Fibroblast of lung (primary cell): ENCODE measurements around the gene GABRB3. TPM values are rescaled to one million over a fixed set of nuclear protein-coding genes. Genes with fewer than 3 reads are reported as not detected.

Experiments
- DNase-seq, 2 donors: peaks; one replicate each; pipeline versions ENCODE4 v3.0.0 to v3.0.0-alpha.2; 2010; ENCODE audit warnings: low read depth in 2 of 2
- H2AFZ ChIP-seq: 2 replicates; pipeline ENCODE4 v1.5.1; 2012; ENCODE audit warnings: low read length, control low read depth, inconsistent platforms
- H3K27ac ChIP-seq: 2 replicates; pipeline ENCODE4 v1.5.1; 2011; ENCODE audit warnings: low read length, control low read depth; ENCODE audit not compliant: insufficient read depth
- H3K27me3 ChIP-seq: 2 replicates; pipeline ENCODE4 v1.5.1; 2011; ENCODE audit warnings: mild to moderate bottlenecking, low read length; ENCODE audit not compliant: control insufficient read depth, insufficient read depth
- H3K36me3 ChIP-seq: 2 replicates; pipeline ENCODE4 v1.5.1; 2011; ENCODE audit warnings: low read length; ENCODE audit not compliant: control insufficient read depth, insufficient read depth
- H3K4me1 ChIP-seq: 2 replicates; pipeline ENCODE4 v1.5.1; 2011; ENCODE audit warnings: low read length; ENCODE audit not compliant: control insufficient read depth, insufficient read depth; ENCODE audit errors: extremely low read depth
- H3K4me2 ChIP-seq: 2 replicates; pipeline ENCODE4 v1.5.1; 2011; ENCODE audit warnings: low read length, control low read depth; ENCODE audit not compliant: insufficient read depth; ENCODE audit errors: extremely low read depth
- H3K4me3 ChIP-seq, 4 experiments: fragments of 200-600 bp in 1 of 4; sonication (generic) in 1 of 4; replicated peaks in 1 of 4; 2 replicates each; pipeline ENCODE4 v1.5.1; 2011 to 2016; ENCODE audit warnings: low read length in 4 of 4, low read depth in 3 of 4, mild to moderate bottlenecking in 3 of 4, control low read depth in 2 of 4, inconsistent platforms in 1 of 4, mixed read lengths in 1 of 4; ENCODE audit not compliant: insufficient read depth in 1 of 4; ENCODE audit errors: control extremely low read depth in 1 of 4
- H3K79me2 ChIP-seq: 2 replicates; pipeline ENCODE4 v1.5.1; 2012; ENCODE audit warnings: mild to moderate bottlenecking, low read length, inconsistent platforms; ENCODE audit not compliant: control insufficient read depth, insufficient read depth
- H3K9ac ChIP-seq: 2 replicates; pipeline ENCODE4 v1.5.1; 2011; ENCODE audit warnings: mild to moderate bottlenecking, low read length, control low read depth; ENCODE audit not compliant: insufficient read depth
- H3K9me3 ChIP-seq: 2 replicates; pipeline ENCODE4 v1.5.1; 2012; ENCODE audit warnings: low read depth, low read length; ENCODE audit not compliant: control insufficient read depth, insufficient read depth
- H4K20me1 ChIP-seq: 2 replicates; pipeline ENCODE4 v1.5.1; 2011; ENCODE audit warnings: low read length; ENCODE audit not compliant: control insufficient read depth, insufficient read depth; ENCODE audit errors: extremely low read depth
- CTCF ChIP-seq, 2 donors: IDR thresholded peaks in 1 of 2; conservative IDR thresholded peaks in 1 of 2; 1 replicate in 1 of 2; 2 replicates in 1 of 2; pipeline ENCODE4 v1.5.1; 2011 to 2012; ENCODE audit warnings: low read length in 2 of 2, control low read depth in 1 of 2, inconsistent platforms in 1 of 2, low read depth in 1 of 2, mild to moderate bottlenecking in 1 of 2
- EZH2 ChIP-seq: IDR thresholded peaks from 2 replicates; pipeline ENCODE4 v1.5.1; 2012; ENCODE audit warnings: low read length, control low read depth, mild to moderate bottlenecking; ENCODE audit errors: missing control alignments
- polyA plus RNA-seq, 2 donors: library from polyadenylated mRNA; depleted of rRNA in 1 of 2; stranded (reverse) in 1 of 2; unstranded in 1 of 2; fragments of >200 nt; gene quantifications; 2 replicates each; pipeline ENCODE4 v1.2.1, GENCODE V29; 2011 to 2012; ENCODE audit warnings: missing spikeins in 1 of 2
- total RNA-seq: library from RNA; depleted of rRNA; stranded (reverse); fragments of >200 nt; gene quantifications from 2 replicates; pipeline ENCODE4 v1.2.1, GENCODE V29; 2014

GABRB3 gene
- total and polyA plus RNA-seq, 2 donors (not counting 1 experiment from before 2014, with no cell fraction given): 1.1 to 1.5 TPM

DNA sequence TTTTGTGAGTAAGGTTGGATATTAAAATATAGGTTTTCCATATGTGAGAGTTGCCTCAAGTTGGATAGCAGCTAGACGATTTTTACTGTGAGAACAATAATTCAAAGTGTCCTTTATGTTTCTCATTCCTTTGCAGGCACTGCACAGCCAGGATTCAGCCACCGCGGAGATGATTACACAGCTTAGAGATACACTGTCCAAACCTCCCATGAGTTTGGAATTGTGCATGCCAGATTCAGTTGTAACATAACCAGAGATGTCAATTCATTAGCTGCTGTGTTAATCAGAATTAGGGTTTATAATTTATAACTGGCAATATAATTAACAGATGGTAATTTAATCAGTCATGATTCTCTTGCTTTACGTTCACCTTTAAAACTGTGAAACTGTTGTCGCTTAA lies 132.3 kb downstream of the GABRB3 start:
- Histone ChIP-seq H3K9me3 (no peaks in the 10 kb centered on the region), H3K4me1 (no peaks in the 10 kb centered on the region), H3K27ac (no peak overlapping the region), H3K9ac (no peak overlapping the region), H2AFZ (no peak overlapping the region), H4K20me1 (no peaks in the 10 kb centered on the region), H3K36me3 (no peaks in the 10 kb centered on the region), H3K79me2 (no peaks in the 10 kb centered on the region), H3K27me3 (no peaks in the 10 kb centered on the region), H3K4me3 (no peak overlapping the region), H3K4me2 (no peak overlapping the region)
- no peak for DNase-seq
- TF ChIP-seq EZH2 (no peak), CTCF (conservative IDR thresholded peaks at IDR 0.05 in 1 of 2, IDR thresholded peaks at IDR 0.05 in 1 of 2; ENCODE audit: low read depth in 1 of 2, low read length in 2 of 2) (no peak)

GRCh38 chr15:26639966-26640365 lies 132.9 kb downstream of the GABRB3 start:
- H3K79me2 ChIP-seq: no peaks in the 10 kb centered on the region
- H4K20me1 ChIP-seq: no peaks in the 10 kb centered on the region
- no peaks in the 10 kb centered on the region for H3K27me3 ChIP-seq
- H3K9me3 ChIP-seq: no peaks in the 10 kb centered on the region
- no peak overlapping the region for H3K9ac ChIP-seq
- H3K36me3 ChIP-seq: no peaks in the 10 kb centered on the region
- no peak overlapping the region for H3K27ac ChIP-seq
- no peak for DNase-seq
- H3K4me1 ChIP-seq: no peaks in the 10 kb centered on the region
- no peak overlapping the region for H2AFZ ChIP-seq
- H3K4me3 ChIP-seq: no peak overlapping the region
- TF ChIP-seq EZH2 (no peak), CTCF (conservative IDR thresholded peaks at IDR 0.05 in 1 of 2, IDR thresholded peaks at IDR 0.05 in 1 of 2; ENCODE audit: low read depth in 1 of 2, low read length in 2 of 2) (no peak)
- H3K4me2 ChIP-seq: no peak overlapping the region

- Histone ChIP-seq H3K9ac (no peak overlapping the region), H3K4me3 (no peak overlapping the region), H3K36me3 (no peaks in the 10 kb centered on the region), H3K27me3 (no peaks in the 10 kb centered on the region), H3K79me2 (no peaks in the 10 kb centered on the region), H3K4me1 (no peaks in the 10 kb centered on the region), H3K9me3 (no peaks in the 10 kb centered on the region), H4K20me1 (no peaks in the 10 kb centered on the region), H3K4me2 (no peak overlapping the region), H3K27ac (no peak overlapping the region), H2AFZ (no peak overlapping the region)
- TF ChIP-seq EZH2 (no peak), CTCF (conservative IDR thresholded peaks at IDR 0.05 in 1 of 2, IDR thresholded peaks at IDR 0.05 in 1 of 2; ENCODE audit: low read depth in 1 of 2, low read length in 2 of 2) (no peak)
- DNase-seq: no peak
Observed at GRCh38 chr15:26635614-26636013, 137.3 kb downstream of the GABRB3 start.
